OCI-LY1 (cell line): Measurements from ENCODE around the gene MYO5B.

Experiments used
- CTCF ChIP-seq: fragments of 200-600 bp; sonication (generic), shearing (Covaris generic); IDR thresholded peaks from 2 replicates; pipeline ENCODE4 v1.5.1; 2017; ENCODE audit warnings: mild to moderate bottlenecking, antibody characterized with exemption, low read length, moderate library complexity, mixed read lengths
- EZH2 ChIP-seq: fragments of 200-600 bp; sonication (generic), shearing (Covaris generic); IDR thresholded peaks from 2 replicates; pipeline ENCODE4 v1.8.0; 2017; ENCODE audit warnings: borderline replicate concordance, mixed run types, mild to moderate bottlenecking, antibody characterized with exemption, low read length, moderate library complexity, mixed read lengths

GRCh38 chr18:49846361-49846662 is 348.6 kb downstream of the MYO5B start:
- TF ChIP-seq CTCF = no peak
- no peak for TF ChIP-seq EZH2
